HCEC 1CT (cell line): ENCODE results near the gene PMIS2.
A peak's percentile ranks its signal among the peaks of the same experiment; 100 is the strongest.
"Not testable (repeated sequence)": the region's sequence is repeated elsewhere in the genome, so short reads cannot be mapped to it uniquely, and the experiment has no call there.

Source experiments
- DNase-seq: peaks from one replicate; pipeline ENCODE4 v3.0.0-alpha.2; 2017

Gene PMIS2

DNA sequence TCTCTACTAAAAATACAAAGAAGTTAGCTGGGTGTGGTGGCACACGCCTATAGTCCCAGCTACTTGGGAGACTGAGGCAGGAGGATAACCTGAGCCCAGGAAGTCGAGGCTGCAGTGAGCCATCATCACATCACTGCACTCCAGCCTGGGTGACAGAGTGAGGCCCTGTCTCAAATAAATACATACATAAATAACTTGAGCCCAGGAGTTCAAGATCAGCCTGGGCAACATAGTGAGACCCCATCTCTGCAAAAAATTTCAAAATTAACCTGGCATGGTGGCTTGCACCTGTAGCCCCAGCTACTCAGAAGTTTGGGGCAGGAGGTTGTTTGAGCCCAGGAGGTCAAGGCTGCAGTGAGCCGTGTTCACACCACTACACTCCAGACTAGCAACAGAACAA lies 9.1 kb downstream of the PMIS2 start:
- DNase-seq: not testable (repeated sequence)

DNA sequence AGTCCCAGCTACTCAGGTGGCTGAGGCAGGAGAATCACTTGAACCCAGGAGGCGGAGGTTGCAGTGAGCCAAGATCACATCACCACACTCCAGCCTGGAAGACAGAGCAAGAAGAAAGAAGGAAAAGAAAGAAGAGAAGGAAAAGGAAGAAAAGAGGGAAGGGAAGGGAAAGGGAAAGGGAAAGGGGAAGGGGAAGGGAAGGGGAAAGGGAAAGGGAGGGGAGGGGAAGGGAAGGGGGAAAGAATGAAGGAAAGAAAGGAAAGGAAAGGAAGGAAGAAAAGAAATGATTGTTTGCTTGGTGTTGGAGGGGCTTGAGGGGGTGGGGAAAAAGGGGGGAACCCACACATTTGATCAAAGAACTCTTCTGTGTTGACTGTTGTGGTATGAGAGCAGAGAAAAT lies 10.0 kb downstream of the PMIS2 start:
- DNase-seq: no peak

DNA sequence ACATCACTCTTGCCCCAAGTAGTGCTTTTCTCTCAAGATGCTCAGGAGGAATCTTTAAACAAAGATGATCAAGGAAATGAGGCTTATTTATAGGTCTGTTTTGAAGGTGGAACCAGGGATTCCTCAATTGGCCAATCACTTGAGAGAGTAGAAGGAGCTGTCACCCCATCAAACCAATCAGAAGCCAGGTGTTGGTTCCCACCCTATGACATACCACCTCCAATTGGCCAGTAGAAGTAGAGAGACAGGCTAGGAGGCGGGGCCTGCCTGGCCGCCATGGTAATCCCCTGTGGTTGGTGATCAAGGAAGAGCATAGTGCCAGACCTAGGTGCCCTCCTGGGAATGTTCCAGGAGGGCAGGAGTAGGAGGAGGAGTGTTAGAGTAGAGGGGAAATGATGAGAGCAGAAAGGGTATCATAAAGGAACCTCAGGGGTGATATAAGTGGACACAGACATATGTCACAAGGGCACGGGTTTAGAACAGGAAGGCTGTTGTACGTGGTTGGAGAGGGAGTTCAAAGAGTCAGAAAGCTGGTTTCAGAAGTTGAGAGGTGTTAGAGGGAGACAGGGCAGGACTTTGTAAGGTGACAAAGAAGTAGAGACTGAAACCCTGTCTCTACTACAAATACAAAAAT lies 10.5 kb downstream of the PMIS2 start:
- DNase-seq: no peak

DNA sequence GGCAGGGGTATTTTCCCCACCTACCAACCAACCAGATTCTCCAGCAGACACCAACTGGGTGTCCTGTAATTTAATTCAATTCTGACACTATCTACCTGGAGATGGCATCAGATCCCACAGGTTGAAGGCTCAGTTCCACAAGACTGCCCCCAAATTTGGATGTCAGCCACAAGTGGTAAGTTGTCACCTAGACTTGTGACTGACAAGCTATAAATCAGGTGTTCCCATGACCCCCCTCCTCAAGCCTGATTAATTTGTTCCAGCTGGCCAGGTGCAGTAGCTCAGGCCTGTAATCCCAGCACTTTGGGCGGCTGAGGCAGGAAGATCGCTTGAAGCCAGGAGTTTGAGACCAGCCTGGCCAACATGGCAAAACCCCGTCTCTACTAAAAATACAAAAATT lies 16.0 kb downstream of the PMIS2 start:
- DNase-seq: no peak

DNA sequence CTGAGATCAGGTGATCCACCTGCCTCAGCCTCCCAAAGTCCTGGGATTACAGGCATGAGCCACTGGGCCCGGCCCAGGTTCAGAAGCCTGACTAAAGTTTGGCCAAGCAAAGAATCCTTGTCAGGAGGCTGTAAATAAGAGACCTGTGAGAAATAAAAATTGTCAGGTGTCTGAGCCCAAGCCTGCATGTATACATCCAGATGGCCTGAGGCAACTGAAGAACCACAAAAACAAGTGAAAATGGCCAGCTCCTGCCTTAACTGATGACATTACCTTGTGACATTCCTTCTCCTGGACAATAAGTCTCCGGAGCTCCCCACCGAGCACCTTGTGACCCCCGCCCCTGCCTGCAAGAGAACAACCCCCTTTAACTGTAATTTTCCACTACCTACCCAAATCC lies 18.5 kb downstream of the PMIS2 start:
- DNase-seq: not testable (repeated sequence)

DNA sequence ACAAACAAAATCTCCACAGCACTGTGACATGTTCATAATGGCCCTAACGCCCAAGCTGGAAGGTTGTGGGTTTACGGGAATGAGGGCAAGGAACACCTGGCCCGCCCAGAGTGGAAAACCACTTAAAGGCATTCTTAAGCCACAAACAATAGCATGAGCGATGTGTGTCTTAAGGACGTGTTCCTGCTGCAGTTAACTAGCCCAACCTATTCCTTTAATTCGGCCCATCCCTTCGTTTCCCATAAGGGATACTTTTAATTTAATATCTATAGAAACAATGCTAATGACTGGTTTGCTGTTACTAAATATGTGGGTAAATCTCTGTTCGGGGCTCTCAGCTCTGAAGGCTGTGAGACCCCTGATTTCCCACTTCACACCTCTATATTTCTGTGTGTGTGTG lies 21.2 kb downstream of the PMIS2 start:
- DNase-seq: not testable (repeated sequence)

DNA sequence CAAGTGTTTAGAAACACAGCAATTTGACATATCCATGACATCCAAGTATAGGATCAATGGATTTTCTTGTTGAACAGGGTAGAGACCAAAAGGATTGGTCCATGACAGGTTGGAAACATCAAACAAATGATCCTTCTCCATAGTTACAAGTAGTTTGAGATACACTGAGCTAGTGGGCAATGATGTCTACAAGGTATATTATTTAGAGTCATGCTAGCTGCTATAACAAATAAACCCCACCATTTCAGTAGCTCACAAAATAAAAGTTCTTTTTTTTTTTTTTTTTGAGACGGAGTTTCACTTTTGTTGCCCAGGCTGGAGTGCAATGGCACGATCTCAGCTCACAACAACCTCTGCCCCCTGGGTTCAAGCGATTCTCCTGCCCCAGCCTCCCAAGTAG lies 21.7 kb downstream of the PMIS2 start:
- no peak for DNase-seq

DNA sequence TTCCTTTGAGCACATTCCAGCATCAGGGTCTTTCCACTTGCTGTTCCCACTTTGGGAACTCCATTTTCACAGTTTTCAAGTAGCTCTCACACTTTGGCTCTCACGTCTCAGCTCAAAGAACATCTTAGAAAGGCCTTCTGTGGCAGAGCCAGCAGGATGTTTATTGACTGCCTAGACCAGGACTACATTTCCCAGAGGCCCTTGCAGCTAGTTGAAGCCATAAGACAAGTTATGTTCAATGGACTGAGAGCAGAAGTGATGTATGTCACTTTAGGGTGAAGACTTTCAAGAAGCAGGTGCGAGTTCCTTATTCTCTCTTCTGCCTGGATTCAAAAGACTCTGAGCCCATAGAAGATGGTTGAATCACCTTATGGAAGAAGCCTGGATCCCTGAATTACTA lies 22.3 kb downstream of the PMIS2 start:
- DNase-seq: no peak

DNA sequence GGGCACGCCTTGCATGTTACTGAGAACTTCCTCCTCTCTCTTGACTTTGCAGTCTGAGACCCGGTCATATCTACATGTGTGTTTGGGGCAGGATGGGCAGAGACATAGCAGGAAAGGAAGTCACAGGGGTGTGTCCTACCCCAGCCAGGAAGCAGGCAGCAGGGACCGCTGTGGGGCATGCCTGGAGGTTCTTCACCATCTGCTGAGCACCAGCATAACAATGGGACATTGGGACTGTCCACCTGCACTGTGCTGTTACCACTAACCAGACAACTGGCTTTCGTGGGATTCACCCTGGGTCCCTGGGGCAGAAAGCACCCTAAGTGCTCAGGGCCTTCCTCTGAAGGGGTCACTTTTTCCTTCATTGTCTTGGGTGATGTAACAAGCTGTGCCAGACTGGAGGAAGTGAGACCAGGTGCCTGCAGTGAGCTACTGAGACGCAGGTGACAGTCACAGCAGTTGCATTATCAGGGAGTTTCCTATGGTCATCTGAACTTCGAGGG lies 23.9 kb downstream of the PMIS2 start:
- no peak for DNase-seq

DNA sequence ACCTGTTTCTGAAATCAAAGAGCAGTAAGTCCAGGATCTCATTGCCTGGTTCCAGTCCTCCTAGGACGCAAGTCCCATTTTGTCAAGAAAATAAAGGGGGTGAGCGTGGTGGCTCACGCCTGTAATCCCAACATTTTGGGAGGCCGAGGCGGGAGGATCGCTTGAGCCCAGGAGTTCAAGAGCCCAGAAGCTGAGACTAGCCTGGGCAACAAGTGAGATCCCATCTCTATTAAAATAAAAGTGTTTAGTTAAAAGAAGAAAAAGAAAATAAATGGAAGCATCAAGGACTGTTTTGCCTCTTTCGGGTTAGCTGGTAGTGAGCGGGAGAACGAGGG lies 26.2 kb downstream of the PMIS2 start:
- DNase-seq: no peak

DNA sequence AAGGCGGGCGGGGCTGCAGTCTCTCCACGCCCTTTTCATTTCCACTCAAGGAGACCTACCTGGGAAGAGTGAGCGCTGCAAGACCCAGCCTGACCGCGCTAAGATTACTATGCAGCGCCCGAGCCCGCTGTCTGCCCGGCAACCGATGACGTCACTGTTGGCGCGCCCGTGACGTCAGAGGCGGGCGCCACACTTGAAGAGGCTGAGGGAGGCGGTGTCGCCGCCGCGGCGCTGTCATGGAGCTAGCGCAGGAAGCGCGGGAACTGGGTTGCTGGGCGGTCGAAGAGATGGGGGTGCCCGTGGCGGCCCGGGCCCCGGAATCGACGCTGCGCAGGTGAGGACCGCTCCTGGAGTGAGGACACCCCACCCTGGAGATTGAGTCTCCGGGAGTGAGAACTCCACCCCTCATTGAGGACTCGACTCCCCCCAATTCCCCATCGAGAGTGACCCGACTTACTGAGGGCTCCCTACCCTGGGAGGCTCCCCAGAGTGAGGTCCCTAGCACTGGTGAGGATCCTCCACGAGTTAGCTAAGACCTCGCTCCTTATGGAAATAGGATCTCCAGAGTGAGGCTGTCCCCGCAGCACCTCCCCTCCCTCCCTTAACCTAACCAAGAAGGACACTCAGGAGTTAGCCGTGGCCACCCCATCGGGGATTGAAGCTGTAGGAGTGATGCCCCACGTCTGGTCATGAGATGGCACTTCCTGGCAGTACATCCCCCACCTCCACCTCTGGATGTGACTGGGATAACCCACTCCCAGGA lies 26.8 kb downstream of the PMIS2 start, which contains the start of gene HAUS5:
TSS of gene HAUS5 (plus strand) at position 177 of the 763 bp plus-strand sequence. CDS start at position 237, 60 bp downstream.
- DNase-seq: peak; percentile 86

DNA sequence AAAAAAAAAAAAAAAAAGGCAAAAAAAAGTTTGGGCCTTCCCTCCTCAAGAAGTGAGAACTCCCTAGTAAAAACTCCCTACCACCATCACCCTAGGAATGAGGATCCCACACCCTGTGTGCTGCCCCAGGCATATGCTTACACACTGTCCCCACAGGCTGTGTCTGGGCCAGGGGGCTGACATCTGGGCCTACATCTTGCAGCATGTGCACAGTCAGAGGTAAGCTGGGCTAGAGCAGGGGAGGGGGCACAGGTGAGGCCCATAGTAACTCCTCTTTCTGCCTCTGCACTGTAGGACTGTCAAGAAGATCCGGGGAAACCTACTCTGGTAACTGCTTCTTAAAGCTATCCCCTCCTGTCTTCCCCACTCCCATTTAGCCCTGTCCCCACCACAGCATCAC lies 27.6 kb downstream of the PMIS2 start:
- no peak for DNase-seq

DNA sequence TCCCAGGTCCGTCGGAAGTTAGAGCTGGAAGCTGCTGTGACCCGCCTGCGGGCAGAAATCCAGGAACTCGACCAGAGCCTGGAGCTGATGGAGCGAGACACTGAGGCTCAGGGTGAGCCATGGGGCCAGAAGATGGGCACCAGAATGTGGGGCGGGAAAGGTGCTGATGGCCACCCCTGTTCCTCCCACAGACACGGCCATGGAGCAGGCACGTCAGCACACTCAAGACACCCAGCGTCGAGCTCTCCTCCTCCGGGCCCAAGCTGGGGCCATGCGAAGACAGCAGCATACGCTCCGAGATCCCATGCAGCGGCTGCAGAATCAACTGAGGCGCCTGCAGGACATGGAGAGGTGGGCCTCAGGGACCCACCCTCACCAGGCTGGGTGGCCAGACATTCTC lies 29.1 kb downstream of the PMIS2 start:
- no peak for DNase-seq

DNA sequence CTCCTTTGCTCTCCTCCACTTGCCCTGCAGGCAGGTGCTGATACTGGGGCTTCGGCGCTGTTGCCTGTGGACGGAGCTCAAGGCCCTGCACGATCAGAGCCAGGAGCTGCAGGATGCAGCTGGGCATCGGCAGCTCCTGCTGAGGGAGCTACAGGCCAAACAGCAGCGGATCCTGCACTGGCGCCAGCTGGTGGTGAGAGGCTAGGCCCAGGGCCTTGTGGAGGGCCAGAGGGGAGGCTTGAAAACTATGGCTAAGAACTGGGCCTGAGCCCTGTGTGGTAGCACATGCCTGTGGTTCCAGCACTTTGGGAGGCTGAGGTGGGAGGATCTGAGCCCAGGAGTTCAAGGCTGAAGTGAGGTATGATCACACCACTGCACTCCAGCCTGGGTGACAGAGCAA lies 32.9 kb downstream of the PMIS2 start:
- DNase-seq: no peak

DNA sequence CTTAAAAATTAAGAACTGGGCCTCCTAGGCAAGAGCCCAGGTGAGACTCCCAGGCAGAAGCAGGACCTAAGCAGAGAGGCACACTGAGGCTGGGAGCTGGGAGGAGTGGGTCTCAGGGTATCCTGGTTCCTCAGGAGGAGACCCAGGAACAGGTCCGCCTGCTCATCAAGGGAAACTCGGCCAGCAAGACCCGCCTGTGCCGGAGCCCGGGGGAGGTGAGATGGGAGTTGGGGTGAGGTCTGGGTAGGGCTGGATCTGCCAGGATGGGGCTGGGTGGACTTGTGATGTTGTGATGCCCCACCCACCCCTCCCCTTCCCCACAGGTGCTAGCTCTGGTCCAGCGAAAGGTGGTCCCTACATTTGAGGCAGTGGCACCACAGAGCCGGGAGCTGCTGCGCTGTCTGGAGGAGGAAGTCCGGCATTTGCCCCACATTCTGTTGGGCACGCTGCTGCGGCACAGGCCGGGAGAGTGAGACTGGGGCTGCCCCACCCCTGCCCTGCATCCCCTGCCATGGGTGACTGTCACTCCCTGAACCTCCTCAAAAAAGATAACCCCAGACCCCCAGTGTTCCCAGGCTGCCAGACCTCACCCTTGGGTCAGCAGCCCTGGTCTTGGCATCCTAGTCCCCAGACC lies 33.4 kb downstream of the PMIS2 start:
- DNase-seq: no peak

DNA sequence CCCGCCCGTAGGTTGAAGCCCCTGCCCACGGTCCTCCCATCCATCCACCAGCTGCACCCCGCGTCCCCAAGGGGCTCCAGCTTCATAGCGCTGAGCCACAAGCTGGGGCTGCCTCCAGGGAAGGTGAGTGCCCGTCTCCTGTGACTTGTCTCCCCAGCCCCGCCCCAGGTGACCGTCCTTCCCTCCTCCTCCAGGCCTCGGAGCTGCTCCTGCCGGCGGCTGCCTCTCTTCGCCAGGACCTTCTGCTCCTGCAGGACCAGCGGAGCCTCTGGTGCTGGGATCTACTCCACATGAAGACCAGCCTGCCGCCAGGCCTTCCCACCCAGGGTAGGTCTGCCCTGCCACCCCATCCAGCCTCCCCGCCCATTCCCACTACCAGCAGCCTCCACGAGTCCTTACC lies 34.0 kb downstream of the PMIS2 start:
- DNase-seq: no peak

DNA sequence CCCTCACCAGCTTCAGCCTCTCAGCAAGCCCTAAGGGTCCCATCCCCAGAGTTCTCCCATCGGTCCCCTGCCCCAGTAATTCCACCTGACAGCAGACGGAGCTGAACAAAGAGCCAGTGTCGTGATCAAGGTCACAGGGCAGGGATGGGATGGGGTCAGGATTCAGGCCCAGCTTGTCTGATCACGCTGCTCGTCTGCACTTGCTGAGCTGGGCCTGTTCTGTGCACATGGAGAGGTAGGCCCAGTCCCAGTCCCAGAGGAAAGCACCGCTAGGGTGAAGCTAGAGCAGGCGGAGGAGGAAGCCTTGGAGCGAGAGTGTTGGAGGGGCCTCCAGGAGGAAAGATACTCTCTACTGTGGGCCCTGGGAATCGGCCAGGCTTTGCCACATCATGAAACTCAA lies 35.7 kb downstream of the PMIS2 start:
- DNase-seq: no peak

DNA sequence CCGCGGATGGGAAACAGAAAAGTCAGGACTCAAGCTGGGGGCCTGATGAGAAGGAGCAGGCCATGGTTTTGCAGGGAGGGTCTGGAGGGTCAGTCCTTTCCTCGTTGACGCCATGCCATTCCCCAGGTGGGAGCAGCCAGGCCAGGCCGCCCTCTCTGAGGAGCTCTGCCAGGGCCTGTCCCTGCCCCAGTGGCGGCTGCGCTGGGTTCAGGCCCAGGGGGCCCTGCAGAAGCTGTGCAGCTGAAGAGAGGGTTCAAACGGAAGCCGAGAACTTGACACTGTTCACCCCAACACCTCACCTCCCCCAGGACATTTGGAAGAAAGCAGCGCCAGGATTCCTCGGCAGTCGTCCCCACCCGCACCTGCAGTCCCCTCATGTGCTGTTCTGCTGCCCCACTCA lies 36.8 kb downstream of the PMIS2 start:
- no peak for DNase-seq

DNA sequence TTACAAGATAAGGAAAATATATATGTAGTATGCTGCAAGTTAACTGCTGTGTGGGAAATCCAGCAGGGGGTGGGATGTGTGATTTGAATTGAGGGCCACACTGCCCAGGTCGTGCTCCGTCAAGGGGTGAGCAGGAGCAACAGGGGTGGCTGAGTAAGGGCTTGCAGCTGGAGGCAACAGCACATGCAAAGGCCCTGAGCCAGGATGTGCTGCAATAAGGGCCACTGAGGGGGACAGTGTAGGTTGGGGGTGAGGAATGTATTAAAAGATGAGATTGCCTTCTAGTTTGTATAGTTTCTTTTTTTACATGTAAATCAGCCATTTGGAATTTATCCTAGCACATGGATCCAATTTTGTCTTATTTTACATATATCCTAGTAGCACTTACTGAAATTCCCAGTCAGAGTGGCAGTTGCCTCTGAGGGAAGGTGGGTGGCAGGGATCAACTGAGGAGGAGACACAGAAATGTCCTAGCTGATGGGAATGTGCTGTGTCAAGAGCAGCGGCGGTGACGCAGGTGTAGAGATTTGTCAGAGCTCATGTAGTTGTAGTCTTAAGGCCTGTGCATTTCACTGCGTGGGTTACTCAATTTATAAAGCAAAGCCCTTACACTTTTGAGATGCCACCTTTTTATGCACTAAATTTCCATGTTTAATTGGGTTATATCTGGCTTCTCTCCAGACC lies 37.5 kb downstream of the PMIS2 start:
- no peak for DNase-seq

DNA sequence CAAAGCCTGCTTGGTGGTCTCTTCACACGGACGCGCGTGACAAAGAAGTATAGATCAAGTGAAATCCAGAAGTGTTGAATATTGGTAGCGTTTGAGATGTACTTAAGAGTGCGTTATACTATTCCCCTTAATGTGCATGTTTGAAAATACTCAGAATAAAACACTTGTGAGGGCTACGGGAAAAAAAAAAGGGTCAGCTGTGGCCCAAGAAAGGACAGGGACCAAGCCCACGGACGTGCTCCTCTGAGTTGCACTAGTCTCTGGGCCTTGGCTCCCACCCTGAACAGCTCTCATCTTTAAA lies 42.2 kb downstream of the PMIS2 start:
- DNase-seq: no peak

DNA sequence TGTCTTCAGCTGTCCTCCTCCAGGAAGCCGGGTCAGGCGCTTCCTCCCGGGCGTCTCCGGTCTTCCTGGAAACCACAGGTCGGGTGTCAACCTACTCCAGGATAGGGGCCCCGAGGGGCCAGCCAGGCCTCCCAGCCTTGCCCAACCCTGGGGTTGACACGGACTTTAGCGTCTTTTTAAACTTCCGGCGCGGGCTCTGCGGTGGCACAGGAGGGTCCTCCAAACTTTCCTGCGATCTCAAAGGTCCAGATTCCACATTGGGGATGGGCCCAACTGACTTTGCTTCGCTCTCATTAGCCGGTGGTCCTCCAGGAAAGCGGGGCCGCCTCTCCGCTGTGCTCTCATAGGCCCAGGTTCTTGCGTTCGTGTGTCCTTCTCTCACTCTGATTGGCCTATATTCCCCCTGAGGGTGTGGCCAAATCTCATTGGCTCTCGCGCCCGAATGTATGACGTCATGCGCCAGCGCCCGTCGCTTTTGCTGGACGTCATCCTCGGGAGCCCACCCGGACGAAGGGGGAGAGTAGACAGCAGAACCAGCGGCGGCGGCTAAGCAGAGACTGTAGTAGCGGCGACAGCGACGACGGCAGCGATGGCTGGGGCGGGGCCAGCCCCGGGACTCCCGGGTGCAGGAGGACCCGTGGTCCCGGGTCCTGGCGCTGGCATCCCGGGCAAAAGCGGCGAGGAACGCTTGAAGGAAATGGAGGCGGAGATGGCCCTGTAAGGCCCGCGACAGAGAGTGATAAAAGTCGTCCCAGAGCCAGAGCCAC lies 42.8 kb downstream of the PMIS2 start, which contains the start of gene RBM42:
TSS of gene RBM42 (plus strand) at position 472 of the 767 bp plus-strand sequence. CDS start at position 590, 118 bp downstream.
- DNase-seq: peak; percentile 99

DNA sequence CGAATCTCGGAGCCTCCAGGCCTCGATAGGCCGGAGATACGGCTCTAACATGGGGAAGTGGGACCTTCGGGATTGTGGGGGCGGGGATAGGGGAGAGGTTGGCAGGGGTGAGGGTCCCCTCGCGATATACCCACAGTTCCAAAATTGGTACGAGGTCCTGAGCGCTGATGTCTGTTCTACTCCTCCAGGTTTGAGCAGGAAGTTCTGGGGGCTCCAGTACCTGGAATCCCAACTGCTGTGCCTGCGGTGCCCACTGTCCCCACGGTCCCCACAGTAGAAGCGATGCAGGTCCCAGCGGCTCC lies 43.3 kb downstream of the PMIS2 start:
- no peak for DNase-seq
